GM12878 (cell line): ENCODE measurements around the gene C17orf107.

Experiments used
- BRCA1 ChIP-seq: IDR thresholded peaks from 2 replicates; pipeline ENCODE4 v1.6.1; 2011; ENCODE audit warnings: low read depth, low read length, improper control_type of control experiment
- ESRRA ChIP-seq: IDR thresholded peaks from 2 replicates; pipeline ENCODE4 v1.6.1; 2012; ENCODE audit warnings: mild to moderate bottlenecking, low read length, improper control_type of control experiment
- HDAC6 ChIP-seq: fragments of 200-600 bp; sonication (generic); IDR thresholded peaks from one replicate; pipeline ENCODE4 v1.8.0; 2017; ENCODE audit warnings: antibody characterized with exemption; ENCODE audit not compliant: unreplicated experiment
- KAT2A ChIP-seq: conservative IDR thresholded peaks from 2 replicates; pipeline ENCODE4 v1.6.1; 2011; ENCODE audit warnings: low read depth, low read length; ENCODE audit not compliant: control insufficient read depth
- MYB ChIP-seq: fragments of 150-350 bp; IDR thresholded peaks from 2 replicates; pipeline ENCODE4 v1.6.1; 2014; ENCODE audit warnings: mild to moderate bottlenecking, low read depth, low read length, borderline replicate concordance
- NR2C1 ChIP-seq: fragments of 450-650 bp; IDR thresholded peaks from 2 replicates; pipeline ENCODE4 v1.6.1; 2017; ENCODE audit warnings: antibody characterized with exemption, mild to moderate bottlenecking, moderate library complexity
- PAX5 ChIP-seq: IDR thresholded peaks from 2 replicates; pipeline ENCODE4 v1.6.1; 2011; ENCODE audit warnings: low read depth, low read length, borderline replicate concordance
- SREBF1 ChIP-seq: IDR thresholded peaks from 2 replicates; pipeline ENCODE4 v1.6.1; 2012; ENCODE audit warnings: mild to moderate bottlenecking, low read length
- TAF1 ChIP-seq: IDR thresholded peaks from 2 replicates; pipeline ENCODE4 v1.6.1; 2011; ENCODE audit warnings: mild to moderate bottlenecking, low read depth, low read length, borderline replicate concordance
- ZNF24 ChIP-seq: fragments of 450-650 bp; IDR thresholded peaks from 2 replicates; pipeline ENCODE4 v1.6.1; 2017; ENCODE audit warnings: antibody characterized with exemption, mild to moderate bottlenecking
- ZNF274 ChIP-seq: IDR thresholded peaks from one replicate; pipeline ENCODE4 v1.8.0; 2011; ENCODE audit not compliant: insufficient read length, insufficient read depth
- TF ChIP-seq, protein P1 (sequence below), 3 experiments: IDR thresholded peaks in 2 of 3; conservative IDR thresholded peaks in 1 of 3; 2 replicates each; pipeline ENCODE4 v1.5.1; 2011; ENCODE audit warnings: low read depth in 3 of 3, low read length in 3 of 3, mild to moderate bottlenecking in 3 of 3, control low read depth in 2 of 3, moderate library complexity in 2 of 3, inconsistent platforms in 1 of 3, mixed read lengths in 1 of 3; ENCODE audit not compliant: control insufficient read depth in 2 of 3, insufficient read depth in 1 of 3; ENCODE audit errors: extremely low read depth in 1 of 3
- TF ChIP-seq, protein P2 (sequence below): IDR thresholded peaks from 2 replicates; pipeline ENCODE4 v1.6.1; 2012; ENCODE audit warnings: low read length, inconsistent platforms
- TF ChIP-seq, protein P3 (sequence below): IDR thresholded peaks from 2 replicates; pipeline ENCODE4 v1.6.1; 2011; ENCODE audit warnings: borderline replicate concordance, low read depth, mild to moderate bottlenecking, moderate library complexity, mixed read lengths, low read length; ENCODE audit not compliant: insufficient read depth; ENCODE audit errors: extremely low read length

- TF ChIP-seq ZNF274 (no peak), ZNF24 (no peak), PAX5 (no peak), TAF1 (no peak), ESRRA (no peak), HDAC6 (no peak), KAT2A (no peak), MYB (no peak), BRCA1 (no peak), NR2C1 (no peak), SREBF1 (no peak)
- TF ChIP-seq, protein P1, sequence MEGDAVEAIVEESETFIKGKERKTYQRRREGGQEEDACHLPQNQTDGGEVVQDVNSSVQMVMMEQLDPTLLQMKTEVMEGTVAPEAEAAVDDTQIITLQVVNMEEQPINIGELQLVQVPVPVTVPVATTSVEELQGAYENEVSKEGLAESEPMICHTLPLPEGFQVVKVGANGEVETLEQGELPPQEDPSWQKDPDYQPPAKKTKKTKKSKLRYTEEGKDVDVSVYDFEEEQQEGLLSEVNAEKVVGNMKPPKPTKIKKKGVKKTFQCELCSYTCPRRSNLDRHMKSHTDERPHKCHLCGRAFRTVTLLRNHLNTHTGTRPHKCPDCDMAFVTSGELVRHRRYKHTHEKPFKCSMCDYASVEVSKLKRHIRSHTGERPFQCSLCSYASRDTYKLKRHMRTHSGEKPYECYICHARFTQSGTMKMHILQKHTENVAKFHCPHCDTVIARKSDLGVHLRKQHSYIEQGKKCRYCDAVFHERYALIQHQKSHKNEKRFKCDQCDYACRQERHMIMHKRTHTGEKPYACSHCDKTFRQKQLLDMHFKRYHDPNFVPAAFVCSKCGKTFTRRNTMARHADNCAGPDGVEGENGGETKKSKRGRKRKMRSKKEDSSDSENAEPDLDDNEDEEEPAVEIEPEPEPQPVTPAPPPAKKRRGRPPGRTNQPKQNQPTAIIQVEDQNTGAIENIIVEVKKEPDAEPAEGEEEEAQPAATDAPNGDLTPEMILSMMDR (IDR thresholded peaks at IDR 0.05 in 2 of 3, conservative IDR thresholded peaks at IDR 0.05 in 1 of 3; ENCODE audit: control insufficient read depth in 2 of 3, extremely low read depth in 1 of 3, insufficient read depth in 1 of 3, low read depth in 3 of 3, low read length in 3 of 3): no peak
- TF ChIP-seq, protein P2, sequence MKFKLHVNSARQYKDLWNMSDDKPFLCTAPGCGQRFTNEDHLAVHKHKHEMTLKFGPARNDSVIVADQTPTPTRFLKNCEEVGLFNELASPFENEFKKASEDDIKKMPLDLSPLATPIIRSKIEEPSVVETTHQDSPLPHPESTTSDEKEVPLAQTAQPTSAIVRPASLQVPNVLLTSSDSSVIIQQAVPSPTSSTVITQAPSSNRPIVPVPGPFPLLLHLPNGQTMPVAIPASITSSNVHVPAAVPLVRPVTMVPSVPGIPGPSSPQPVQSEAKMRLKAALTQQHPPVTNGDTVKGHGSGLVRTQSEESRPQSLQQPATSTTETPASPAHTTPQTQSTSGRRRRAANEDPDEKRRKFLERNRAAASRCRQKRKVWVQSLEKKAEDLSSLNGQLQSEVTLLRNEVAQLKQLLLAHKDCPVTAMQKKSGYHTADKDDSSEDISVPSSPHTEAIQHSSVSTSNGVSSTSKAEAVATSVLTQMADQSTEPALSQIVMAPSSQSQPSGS: no peak
- TF ChIP-seq, protein P3, sequence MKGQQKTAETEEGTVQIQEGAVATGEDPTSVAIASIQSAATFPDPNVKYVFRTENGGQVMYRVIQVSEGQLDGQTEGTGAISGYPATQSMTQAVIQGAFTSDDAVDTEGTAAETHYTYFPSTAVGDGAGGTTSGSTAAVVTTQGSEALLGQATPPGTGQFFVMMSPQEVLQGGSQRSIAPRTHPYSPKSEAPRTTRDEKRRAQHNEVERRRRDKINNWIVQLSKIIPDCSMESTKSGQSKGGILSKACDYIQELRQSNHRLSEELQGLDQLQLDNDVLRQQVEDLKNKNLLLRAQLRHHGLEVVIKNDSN: no peak
Measured at GRCh38 chr17:4935650-4936049, 36.3 kb downstream of the C17orf107 start.
